Activated naive CD4-positive, alpha-beta T cell treated with anti-CD3 and anti-CD28 coated beads, Interleukin-2, amount 50 U/mL, for 16 hours (primary cell): ENCODE data around the gene ENOX1.

Experiments used
- DNase-seq: peaks from one replicate; pipeline ENCODE4 v3.0.0-alpha.2; 2020

Gene ENOX1

DNA sequence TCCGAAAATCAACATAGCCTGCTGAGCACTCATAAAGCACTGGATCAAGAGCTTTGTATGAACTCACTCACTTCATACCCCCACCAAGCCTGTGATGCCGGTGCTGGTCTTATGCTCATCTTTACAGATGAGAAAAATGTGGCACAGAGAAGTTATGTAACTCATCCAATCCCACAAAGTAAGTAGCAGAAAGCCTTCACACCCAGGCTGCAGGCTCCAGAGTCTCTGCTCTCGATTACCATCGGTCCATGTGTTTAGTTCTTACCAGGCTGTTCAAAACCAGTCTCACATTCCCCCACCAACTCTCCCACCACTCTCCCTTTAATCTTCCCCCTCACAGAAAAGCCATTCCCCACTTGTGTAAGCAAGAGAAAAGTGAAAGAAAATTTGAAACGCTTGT is 487.4 kb downstream of the ENOX1 start:
- DNase-seq = no peak

DNA sequence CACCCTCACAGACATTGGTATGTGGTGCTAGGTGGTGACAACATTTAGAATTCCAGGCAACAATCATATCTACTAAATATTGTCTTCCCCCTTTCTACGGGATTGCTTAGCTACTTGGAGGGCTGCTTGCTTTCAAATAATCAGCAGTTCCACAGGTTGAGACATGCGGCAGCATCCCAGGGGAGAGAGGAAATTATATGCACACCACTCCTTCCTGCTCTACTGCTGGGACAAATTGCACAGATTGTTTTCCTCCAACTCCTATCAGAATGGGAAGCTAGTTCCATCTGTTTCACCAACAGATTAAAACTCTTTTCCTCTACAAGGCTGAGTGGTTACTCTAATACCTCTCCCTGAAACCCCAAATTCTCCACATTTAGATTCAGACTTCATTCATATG is 488.0 kb downstream of the ENOX1 start:
- DNase-seq = no peak

DNA sequence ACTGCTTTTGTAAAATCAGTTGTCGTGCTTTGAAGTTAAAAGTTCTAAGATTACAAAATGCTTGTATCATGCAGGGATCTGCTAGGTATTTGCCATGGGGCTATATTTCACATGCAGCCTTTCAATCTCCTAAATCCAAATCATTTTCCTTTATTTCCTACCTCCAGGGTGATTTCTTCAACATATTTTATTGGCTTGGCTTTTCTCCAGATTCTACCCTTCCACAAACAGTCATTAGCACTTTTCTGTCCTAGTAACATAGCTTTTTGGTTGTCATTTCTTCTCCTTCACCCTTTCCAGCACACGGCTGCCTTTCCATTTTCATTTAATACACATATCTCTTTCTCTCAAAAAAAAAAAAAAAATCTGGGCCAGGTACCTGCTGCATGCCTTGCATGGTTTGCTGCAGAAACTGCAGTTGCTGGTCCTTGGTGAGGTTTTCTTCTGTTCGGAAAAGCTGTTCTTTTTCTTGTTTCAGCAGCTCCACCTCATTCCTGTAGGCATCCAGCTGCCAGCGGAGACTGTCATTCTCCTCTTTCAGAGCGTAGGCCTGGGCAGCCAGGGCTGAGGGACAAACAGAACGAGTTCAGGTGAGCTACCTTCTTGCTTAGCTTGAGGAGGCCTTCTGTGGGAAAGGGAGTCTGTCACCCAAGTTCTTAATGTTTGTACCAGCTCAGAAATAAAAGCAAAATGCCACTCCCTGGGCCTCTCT is 488.6 kb downstream of the ENOX1 start:
- no peak for DNase-seq

DNA sequence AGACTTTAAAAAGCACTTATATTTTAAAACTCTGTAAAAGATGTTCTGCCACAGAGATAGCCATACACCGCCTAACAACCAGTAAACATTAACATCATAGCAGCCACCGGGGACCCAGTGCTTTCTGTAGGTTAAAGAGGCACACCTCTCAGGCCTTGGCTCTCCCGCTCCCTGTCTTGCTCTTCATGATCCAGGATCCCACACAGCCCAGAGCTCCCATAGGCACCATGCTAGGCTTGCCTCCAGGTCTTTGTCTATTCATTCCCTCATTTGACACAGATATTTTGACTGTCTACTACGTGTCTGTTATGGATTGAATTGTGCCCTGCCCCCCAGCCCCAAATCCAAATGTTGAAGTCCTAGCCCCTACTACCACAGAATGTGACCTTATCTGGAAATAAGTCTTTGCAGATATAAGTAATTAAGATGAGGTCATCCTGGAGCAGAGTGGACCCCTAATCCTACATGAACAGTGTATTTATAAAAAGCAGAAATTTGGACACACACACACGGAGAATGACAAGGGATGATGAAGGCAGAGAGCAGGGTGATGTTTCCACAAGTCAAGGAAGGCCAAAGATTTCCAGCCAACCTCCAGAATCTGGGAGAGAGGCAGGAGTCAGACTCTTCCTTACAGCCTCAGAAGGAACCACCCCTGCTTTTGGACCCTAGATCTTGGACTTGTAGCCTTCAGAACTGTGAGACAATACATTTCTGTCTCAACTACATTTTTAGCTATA is 490.8 kb downstream of the ENOX1 start:
- no peak for DNase-seq

DNA sequence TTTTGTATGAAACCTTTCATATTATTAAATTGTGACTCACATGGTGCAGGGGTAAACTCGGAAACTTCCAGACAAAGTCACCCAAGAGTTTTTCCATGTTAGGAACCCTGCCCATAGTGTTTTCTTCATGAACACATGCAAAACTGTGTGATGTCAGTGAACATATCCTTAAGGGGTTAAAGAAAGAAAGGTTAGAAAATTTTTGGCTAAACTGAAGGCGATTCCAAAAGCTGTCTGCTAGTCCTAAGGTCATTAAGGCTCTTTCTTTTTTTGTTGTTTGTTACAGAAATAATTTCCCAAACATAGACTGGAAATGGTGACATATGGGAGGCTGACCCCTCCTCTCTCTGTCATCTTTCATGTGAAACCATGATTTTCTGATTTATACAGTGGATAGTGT is 491.5 kb downstream of the ENOX1 start:
- no peak for DNase-seq

DNA sequence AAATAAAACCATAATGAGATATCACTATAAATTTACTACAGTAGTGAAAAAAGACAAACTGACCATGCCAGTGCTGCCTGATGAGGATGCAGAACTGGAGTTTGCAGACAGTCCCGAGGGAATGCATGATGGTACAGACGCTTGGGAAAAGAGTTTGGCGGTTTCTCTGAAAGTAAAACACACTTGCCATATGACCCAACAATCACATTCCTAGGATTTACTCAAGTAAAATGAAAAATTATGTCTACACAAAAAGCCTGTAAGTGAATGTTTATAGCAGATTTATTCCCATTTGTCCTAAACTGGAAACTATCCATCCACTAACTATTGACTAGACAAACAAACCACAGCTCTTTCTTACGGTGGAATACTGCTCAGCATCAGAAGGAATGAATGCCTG is 492.4 kb downstream of the ENOX1 start:
- DNase-seq = no peak

DNA sequence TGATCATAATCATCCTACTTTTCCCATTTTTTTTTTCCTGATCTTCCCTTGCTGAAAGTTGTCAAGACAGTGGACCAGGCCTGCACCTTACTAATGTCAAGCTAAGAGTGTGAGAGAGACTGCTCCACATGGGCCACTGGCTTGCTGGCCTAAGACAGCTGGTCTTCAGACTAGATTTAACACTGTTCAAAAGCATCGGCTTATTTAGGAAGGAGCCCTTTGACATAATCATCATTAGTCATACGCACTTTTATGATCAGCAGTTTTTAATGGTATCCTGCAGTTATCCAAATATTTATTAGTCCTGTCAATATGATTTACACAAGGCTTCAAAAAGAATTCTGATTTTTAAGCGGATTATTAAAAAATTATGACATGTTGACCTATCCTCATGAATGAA is 492.8 kb downstream of the ENOX1 start:
- DNase-seq = no peak

DNA sequence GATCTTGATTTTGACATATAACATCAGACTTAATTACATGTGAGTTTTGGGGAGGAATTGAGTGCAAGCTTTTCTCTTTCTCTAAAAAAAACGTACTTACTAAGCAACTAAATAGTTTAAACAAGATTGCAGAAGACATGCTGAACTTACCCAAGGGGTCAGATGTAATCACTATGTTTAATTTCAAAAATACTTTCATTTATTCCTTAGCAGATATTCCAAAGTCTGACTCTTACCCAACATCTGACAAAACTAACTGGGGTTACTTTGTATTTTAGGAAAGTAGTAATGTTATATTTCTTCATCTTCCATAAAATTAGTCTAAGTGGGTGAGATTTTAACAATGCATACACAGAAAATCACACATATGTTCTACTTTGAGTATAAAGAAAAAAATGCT is 493.2 kb downstream of the ENOX1 start:
- no peak for DNase-seq

DNA sequence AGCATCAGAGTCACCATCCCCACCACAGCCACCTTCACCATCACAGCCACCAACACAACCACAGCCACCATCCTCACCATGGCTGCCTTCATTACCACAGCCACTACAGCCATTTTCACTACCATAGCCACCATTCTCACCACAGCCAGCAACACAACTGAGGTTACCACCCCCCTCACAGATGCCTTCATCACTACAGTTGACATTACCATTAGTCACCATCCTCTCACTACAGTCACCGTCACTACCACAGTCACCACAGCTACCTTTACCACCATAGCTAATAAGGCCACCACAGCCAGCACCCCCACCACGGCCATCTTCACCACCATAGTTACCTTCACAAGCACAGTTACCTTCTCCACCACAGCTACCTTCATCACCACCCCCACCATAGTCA is 493.8 kb downstream of the ENOX1 start:
- no peak for DNase-seq

DNA sequence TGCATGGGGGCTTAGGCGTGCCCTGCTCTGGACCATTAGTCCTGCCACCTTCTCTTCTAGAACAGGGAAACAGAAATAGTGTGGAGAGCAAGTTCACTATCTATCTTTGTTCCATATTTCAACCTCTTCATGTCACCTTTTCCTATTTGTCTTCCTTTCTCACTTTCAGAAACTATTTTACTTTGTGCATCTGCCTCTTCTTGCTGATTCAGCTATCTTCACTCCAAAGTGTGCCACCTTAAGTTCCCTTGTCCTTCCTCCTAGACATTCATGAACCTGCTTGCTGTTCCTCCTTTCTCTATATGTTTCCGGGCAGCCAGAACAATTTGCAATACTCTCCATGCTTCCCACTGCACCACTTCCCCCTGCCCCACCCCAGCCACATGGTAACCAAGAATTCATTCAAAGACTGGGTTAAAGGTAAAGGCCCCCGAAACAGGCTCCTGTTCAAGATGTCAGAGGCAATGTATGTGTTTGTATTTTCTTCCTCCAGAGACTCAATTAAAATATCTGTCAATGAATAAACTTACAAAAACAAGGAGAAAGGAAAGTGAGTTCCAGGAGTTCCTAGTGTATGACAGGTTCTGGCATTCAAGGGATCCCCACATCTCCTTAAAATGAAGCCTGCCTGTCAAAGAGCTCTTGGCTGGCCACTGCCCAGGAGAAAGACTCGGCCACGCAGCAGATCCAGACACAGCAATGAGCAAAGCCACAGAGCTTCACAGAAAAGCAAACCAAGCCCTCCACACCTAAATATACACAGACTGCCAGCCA is 495.3 kb downstream of the ENOX1 start:
- DNase-seq = no peak

DNA sequence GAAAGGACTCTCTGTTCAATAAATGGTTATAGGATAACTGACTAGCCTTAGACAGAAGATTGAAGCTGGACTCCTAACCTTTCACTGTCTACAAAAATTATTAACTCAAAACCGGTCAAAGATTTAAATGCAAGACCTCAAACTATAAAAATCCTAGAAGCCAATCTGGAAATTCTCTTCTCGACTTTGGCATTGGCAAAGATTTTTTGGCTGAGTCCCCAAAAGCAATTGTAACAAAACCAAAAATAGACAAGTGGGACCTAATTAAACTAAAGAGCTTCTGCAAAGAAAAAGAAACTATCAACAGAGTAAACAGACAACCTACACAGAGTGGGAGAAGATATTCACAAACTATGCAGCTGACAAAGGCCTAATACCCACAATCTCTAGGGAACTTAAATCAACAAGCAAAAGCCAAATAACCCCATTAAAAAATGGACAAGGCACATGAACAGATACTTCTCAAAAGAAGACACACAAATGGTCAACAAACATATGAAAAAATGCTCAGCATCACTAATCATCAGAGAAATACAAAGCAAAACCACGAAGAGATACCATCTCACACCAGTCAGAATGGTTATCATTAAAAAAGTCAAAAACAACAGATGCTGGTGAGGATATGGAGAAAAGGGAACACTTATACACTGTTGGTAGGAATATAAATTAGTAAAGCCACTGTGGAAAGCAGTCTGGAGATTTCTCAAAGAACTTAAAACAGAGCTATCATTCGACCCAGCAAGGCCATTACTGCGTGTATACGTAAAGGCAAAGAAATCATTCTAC is 497.1 kb downstream of the ENOX1 start:
- DNase-seq = no peak

DNA sequence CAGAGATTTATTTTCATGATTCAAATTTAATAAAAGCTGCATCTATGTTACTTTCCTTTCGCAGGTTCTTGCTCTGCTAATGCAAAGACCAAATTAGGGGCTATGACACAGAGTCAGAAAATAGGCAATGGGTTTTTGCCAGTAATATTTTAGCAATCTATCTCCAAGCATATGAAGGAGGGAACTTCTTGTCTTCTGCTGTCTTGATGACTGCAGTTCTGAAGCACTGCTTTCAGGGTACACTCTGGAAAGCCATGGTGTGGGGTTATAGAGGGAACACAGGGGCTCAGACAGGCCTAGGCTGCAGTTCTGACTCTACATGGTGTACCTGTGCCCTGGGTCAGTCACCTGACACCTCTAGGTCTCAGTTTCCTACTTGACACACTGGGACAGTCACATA is 500.0 kb downstream of the ENOX1 start:
- DNase-seq = no peak

DNA sequence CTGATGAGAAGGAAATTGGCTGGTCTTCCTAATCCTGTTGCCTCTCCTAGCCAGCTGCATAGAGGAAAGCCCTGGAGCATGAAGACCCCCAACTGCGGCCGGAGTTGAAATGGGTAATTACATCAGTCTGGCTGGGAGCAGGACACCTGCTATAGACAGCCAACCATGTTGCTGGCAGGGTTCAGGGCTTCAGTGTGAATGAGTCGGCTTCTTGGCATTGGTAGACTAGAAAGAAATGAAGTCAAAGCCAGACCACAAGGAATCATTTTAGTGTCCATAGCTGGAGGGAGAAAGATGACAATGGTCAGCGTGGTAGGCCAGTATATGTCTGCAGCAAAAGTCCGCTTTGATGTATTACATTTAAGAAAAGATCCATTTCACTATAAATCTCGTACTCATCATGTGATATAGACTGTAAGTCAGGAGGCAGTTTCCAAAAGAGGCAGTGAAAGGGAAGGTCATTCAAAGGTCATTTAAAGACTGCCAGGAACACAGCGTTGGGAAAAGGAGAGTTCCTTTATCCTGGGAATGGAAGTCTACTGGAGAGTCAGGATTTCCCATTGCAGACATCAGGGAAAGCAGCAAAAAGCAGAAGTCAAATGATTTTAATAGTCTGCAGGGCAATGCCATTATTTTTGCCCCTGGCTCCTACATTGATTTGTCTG is 500.7 kb downstream of the ENOX1 start:
- no peak for DNase-seq

DNA sequence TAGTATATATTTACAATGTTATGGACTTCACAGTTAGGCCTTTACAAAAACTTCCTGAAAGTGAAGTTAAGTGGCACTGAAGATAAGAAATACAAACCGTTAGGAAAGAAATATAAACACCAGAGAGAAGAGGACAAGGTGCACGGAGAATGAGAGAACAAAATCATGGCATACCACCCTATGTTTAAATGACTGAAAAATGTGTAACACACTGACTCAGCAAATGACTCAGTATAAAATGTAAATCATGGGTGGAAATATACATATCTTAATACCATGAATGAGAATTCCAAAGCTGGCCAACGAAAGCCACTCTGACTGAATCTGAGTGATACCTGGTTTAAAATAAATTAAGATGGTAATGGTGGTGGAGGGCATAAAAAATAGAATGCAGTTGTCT is 502.6 kb downstream of the ENOX1 start:
- no peak for DNase-seq

DNA sequence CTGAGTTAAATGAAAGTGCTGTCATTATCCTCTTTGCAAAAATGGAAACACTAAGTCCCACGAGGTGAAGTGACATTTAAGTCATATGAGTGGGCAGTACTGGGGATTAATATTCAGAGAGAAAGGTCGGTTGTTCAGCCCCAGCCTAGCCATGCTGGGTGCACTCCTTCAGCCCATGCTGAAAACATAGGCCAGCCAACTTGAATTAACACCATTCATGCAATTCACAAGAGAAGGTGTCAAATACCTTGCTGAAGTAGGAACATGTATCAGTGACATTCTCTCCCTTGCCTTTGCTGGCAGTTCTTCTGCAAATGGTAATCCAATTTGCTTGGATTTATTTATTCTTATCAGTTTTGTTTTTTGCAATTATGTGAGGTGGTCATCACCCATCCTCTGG is 507.1 kb downstream of the ENOX1 start:
- no peak for DNase-seq

DNA sequence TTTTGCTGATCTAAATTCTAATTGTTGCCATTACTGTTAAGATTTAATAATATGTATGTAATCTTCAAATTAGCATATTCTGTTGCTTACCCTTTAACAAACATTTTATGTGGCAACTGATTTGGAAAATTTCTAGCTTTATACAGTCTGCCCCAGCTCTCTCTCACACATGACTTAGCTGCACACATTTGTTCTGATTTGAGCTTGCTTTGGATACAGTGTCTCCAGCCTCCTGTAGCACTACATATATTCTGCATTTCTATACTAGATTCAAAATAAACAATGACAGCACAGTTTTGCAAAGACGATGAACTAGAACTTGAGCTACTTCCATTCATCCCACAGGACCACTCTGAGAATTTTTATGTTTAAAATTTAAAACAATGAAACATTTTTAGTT is 508.6 kb downstream of the ENOX1 start:
- no peak for DNase-seq

DNA sequence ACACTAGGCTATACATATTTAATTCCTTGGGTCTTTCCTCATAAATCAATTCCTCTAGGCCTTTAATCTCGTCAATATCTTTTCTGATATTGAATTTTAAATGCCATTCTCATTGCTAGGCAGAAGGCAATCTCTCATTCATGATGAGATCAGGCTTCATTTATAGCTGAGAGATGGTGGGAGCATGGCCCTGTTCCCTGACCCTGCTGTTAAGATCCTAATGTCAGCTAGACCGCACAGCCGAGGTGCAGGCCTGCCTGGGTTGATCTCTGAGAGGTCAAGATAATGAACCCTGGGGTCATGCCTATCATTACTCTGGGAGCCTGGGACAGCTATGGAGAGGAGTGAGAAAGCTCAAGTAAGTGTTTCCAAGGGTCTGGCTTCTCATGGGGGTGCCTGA is 509.6 kb downstream of the ENOX1 start:
- DNase-seq = no peak

DNA sequence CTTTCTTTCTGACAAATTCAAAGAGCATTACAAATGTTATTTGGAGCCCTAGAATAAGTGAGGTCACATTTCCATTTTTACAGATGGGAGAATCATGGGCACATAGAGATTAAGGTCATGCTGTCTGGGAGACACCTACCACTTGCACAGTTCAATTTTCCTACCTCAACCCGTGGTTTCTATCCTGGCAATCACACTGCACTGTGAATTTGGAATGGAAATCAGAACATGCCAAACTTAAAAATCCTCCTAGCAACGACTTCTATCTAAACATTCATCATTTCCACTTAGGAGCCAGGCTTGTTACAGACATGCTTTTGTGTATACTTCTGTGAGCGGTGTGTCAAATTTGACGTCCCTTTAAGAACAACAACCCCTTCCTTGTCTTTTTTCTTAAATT is 511.9 kb downstream of the ENOX1 start:
- DNase-seq = no peak

DNA sequence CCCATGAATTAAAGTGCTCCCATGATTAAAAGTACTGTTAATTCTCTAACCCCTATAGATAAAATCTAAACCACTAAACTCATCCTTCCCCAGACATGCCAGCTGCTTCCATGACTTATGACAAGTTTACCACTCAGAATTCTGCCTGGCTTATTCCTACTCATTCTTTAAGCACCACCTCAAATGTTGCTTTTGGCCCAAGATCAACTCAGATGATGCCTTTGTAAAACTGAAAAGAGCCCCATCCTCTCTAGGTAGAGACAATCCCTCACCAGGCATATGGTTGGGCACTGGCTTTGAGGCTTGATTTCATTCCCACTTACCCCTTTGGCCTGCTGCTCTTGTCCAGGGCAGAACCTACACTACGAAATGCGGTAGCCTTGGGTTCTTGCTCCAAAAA is 513.4 kb downstream of the ENOX1 start:
- no peak for DNase-seq

DNA sequence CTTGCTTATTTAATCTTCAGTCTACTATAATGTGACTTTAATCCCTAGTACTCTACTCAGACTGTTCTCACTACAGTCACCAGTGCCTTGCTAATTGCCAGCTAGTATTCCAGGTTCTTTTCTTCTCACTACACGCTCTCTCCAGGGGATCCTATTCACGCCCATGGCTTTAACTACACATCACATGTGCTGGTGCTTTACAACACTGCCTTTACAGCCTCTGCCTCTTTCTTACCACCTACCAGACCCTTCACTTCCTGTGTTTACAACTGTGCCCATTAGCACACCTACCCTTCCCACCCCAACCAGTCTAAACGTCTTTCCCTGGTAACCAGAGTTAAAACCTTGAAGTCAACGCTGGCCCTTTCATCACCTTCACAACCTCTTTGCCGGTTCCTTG is 513.9 kb downstream of the ENOX1 start:
- no peak for DNase-seq

DNA sequence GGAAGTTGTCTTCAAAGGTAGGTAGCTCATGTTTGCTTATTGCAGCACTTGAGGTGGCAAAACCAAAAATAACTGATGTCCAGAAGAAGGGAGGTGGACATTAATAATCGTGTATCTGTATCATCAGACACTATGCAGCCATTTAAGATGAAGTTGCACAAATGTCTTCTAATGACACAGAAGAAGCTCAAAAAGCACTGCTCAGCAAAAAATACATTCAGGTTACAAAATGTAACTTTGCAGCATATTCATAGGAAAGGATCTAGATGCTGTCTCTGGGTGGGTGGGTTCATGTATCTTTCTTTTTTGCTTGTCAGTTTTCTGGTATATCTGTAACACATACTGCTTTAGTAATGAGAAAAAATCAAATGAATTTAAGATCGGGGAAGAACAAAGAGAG is 515.6 kb downstream of the ENOX1 start:
- no peak for DNase-seq

DNA sequence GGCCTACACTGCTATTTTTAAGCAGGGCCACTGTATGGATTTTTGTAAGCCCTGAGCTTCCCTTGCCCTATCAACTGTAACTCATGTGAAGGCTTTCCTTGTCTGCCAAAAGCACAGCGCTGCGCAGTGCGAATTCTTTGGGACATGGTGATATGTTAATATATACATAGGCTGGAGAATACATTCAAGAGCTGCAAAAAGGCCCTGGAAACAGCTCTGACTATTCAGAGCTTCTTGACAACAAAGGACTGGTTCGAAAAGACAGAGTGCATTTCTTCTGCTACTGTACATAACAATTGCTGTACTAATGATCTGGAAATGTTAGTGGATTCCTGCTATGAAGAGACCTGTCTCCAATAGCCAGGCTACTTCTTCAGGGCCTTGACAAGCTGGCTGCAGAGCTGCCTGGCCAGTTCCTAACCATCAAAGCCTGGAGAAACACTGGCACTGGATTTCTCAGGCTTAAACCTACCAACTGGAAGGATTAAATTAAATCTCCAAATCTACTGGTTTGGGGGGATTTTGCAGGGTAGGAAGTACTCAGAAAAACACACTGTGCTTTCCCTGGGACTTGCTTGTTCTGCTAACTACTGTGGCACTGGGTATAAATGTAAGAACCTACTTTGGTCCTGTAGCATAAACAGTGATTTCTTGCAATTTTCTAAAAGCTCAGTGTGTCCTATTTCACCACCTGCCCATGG is 516.5 kb downstream of the ENOX1 start:
- DNase-seq = no peak
